Measurements from ENCODE around the gene CTBP2. TPM values are rescaled to one million over a fixed set of nuclear protein-coding genes. Genes with fewer than 3 reads are reported as not detected.

CTBP2 gene
- total RNA-seq, 3 donors from 2014 or later (not counting 1 experiment from before 2014, with no cell fraction given): 120 to 179 (median 124) TPM

DNA sequence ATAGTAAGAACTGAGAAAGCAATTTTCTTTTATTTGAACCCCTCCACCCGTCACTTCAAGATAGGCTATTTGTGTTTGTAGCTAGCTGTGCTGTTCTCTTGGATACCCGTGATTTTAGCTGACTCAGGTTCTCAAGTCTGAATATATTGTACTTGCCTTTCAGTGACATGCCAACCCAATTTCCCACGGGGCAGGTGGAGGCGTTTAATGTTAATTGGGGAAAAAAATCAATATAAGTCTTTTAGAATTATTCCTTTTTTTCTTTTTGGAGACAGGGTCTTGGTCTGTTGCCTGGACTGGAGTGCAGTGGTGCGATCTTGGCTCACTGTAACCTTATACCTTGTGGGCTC, 182.0 kb downstream of the CTBP2 start:
- no peak overlapping the region for H3K27ac ChIP-seq (ENCODE audit: low read length)
- TF ChIP-seq, protein P1, sequence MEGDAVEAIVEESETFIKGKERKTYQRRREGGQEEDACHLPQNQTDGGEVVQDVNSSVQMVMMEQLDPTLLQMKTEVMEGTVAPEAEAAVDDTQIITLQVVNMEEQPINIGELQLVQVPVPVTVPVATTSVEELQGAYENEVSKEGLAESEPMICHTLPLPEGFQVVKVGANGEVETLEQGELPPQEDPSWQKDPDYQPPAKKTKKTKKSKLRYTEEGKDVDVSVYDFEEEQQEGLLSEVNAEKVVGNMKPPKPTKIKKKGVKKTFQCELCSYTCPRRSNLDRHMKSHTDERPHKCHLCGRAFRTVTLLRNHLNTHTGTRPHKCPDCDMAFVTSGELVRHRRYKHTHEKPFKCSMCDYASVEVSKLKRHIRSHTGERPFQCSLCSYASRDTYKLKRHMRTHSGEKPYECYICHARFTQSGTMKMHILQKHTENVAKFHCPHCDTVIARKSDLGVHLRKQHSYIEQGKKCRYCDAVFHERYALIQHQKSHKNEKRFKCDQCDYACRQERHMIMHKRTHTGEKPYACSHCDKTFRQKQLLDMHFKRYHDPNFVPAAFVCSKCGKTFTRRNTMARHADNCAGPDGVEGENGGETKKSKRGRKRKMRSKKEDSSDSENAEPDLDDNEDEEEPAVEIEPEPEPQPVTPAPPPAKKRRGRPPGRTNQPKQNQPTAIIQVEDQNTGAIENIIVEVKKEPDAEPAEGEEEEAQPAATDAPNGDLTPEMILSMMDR (IDR thresholded peaks at IDR 0.05): no peak
- peak overlapping the region in 1 of 2 donors; percentile 71 for H3K27ac Mint-ChIP-seq
- peaks cover 33% of the 10 kb centered on the region for H3K36me3 ChIP-seq (ENCODE audit: control insufficient read depth, insufficient read depth, low read length)
- intact Hi-C loops (cut with micrococcal nuclease): loop anchor here (5.0 kb wide), 1 partner anchor 61 kb away; no protein-coding TSS in a partner anchor
- H3K27me3 Mint-ChIP-seq (ENCODE audit: low read depth in 2 of 2): no peaks in the 10 kb centered on the region
- peaks cover 42 to 50% of the 10 kb centered on the region in 2 donors for H3K4me1 Mint-ChIP-seq
- H3K4me3 ChIP-seq (ENCODE audit: low read length): no peak overlapping the region
- H3K27me3 ChIP-seq (ENCODE audit: control insufficient read depth, insufficient read depth, low read length): no peaks in the 10 kb centered on the region
- no peaks in the 10 kb centered on the region for H3K36me3 Mint-ChIP-seq
- ATAC-seq (no peak), DNase-seq (no peak)
- peaks cover 26% of the 10 kb centered on the region for H3K4me1 ChIP-seq (ENCODE audit: control insufficient read depth, insufficient read depth, low read length)
- 94% methylated on average over 3 of the region's 5 CpGs for WGBS (ENCODE audit: insufficient coverage)
- no peaks in the 10 kb centered on the region for H3K9me3 Mint-ChIP-seq
- H3K4me3 Mint-ChIP-seq: no peak overlapping the region
- no peaks in the 10 kb centered on the region for H3K9me3 ChIP-seq (ENCODE audit: control insufficient read depth, insufficient read depth, low read length)

DNA sequence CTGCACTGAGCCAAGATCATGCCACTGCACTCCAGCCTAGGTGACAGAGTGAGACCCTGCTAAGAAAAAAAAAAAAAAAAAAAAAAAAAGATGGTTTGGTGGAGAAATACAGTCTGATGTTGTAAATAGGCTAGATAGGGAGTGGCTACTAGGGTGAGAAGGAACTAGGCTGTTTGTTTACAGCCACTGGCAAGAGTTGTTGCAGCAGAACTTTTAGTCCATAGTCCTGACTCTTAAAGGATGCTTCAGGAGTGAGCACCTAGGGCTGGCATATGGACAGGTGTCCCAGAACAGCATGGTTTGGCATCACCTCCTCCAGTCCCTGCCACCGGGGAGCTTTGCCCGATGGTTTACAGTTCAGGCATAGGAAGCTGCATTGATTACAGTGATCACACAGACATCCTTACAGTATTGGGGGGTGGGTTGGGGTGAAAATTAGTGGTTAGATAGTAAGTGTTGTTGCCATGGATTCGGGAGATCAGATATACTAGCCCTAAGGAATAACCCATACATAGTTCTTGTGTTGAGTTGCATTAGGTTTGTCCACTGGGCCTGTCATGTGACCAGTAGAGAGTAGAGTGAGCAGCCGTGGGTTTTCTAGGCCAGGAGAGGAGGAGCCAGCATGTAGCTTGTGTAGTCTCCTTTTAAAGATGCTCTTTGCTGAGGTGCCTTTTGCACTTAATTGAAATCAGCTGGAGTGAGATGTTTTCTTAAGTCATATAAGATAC, 182.6 kb downstream of the CTBP2 start:
- 83% methylated on average over 4 of the region's 4 CpGs for WGBS (ENCODE audit: insufficient coverage)
- peak overlapping the region; percentile 41 to 71 for H3K27ac Mint-ChIP-seq

DNA sequence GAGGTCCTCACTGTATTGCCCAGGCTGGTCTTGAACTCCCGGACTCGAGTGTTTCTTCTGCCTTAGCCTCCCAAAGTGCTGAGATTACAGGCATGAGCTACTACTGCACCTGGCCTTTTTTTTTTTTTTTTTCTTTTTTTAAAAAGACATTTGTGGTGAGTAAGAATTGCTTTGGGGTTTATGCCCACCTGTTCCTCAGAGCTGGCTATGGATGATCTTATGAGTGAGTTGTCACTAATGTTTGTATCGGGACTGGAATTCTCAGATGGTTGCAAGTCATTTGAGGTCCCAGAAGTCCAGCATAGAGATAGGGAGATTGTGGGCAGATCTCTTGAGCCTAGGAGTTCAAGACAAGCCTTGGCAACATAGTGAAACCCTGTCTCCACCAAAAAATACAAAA, 183.2 kb downstream of the CTBP2 start:
- Mint-ChIP-seq H3K36me3 (no peaks in the 10 kb centered on the region), H3K9me3 (no peaks in the 10 kb centered on the region), H3K4me3 (peak overlapping the region; percentile 15), H3K27me3 (ENCODE audit: low read depth in 2 of 2) (no peaks in the 10 kb centered on the region), H3K27ac (peak overlapping the region; percentile 41 to 56), H3K4me1 (peaks cover 39 to 43% of the 10 kb centered on the region in 2 donors)
- Histone ChIP-seq H3K27me3 (ENCODE audit: control insufficient read depth, insufficient read depth, low read length) (no peaks in the 10 kb centered on the region), H3K4me1 (ENCODE audit: control insufficient read depth, insufficient read depth, low read length) (peaks cover 26% of the 10 kb centered on the region), H3K4me3 (ENCODE audit: low read length) (no peak overlapping the region), H3K27ac (ENCODE audit: low read length) (no peak overlapping the region), H3K36me3 (ENCODE audit: control insufficient read depth, insufficient read depth, low read length) (peaks cover 21% of the 10 kb centered on the region), H3K9me3 (ENCODE audit: control insufficient read depth, insufficient read depth, low read length) (no peaks in the 10 kb centered on the region)
- 97% methylated on average over 3 of the region's 3 CpGs for WGBS (ENCODE audit: insufficient coverage)
- no peak for ATAC-seq
- TF ChIP-seq, protein P1 (IDR thresholded peaks at IDR 0.05): no peak
- no peak for DNase-seq
- intact Hi-C loops (cut with micrococcal nuclease): loop anchor here (5.0 kb wide), 1 partner anchor 60 kb away; no protein-coding TSS in a partner anchor

More for the DNA sequence above, 182.6 kb downstream of the CTBP2 start:
- H3K27ac ChIP-seq (ENCODE audit: low read length): no peak overlapping the region
- ATAC-seq (no peak), DNase-seq (no peak)
- H3K27me3 Mint-ChIP-seq (ENCODE audit: low read depth in 2 of 2): no peaks in the 10 kb centered on the region
- H3K36me3 Mint-ChIP-seq: no peaks in the 10 kb centered on the region
- intact Hi-C loops (cut with micrococcal nuclease): loop anchor here (5.0 kb wide), 1 partner anchor 61 kb away; no protein-coding TSS in a partner anchor
- peaks cover 38 to 45% of the 10 kb centered on the region in 2 donors for H3K4me1 Mint-ChIP-seq
- no peak overlapping the region for H3K4me3 ChIP-seq (ENCODE audit: low read length)
- peak overlapping the region; percentile 25 for H3K4me3 Mint-ChIP-seq
- no peaks in the 10 kb centered on the region for H3K9me3 ChIP-seq (ENCODE audit: control insufficient read depth, insufficient read depth, low read length)
- no peaks in the 10 kb centered on the region for H3K27me3 ChIP-seq (ENCODE audit: control insufficient read depth, insufficient read depth, low read length)
- no peaks in the 10 kb centered on the region for H3K9me3 Mint-ChIP-seq
- TF ChIP-seq, protein P1 (IDR thresholded peaks at IDR 0.05): no peak
- peaks cover 27% of the 10 kb centered on the region for H3K36me3 ChIP-seq (ENCODE audit: control insufficient read depth, insufficient read depth, low read length)
- H3K4me1 ChIP-seq (ENCODE audit: control insufficient read depth, insufficient read depth, low read length): peaks cover 26% of the 10 kb centered on the region

Data from natural killer cell (primary cell).